GM12891 (cell line): Measurements from ENCODE around the gene TNFSF18.

Experiments
- DNase-seq: peaks from one replicate; pipeline ENCODE4 v3.0.0; 2011; ENCODE audit warnings: low spot score; ENCODE audit not compliant: insufficient read length
- FAIRE-seq: peaks from 2 replicates; lab custom pipeline; 2011; peaks lifted over from hg19 to GRCh38; lab: Jason Lieb, UNC
- PAX5 ChIP-seq: IDR thresholded peaks from 2 replicates; pipeline ENCODE4 v1.6.1; 2011; ENCODE audit warnings: low read length, moderate library complexity, mild to moderate bottlenecking; ENCODE audit not compliant: insufficient read depth, severe bottlenecking
- POLR2A ChIP-seq: IDR thresholded peaks from 2 replicates; pipeline ENCODE4 v1.6.1; 2011; ENCODE audit warnings: low read depth, low read length, control low read depth
- POLR2AphosphoS5 ChIP-seq: IDR thresholded peaks from 2 replicates; pipeline ENCODE4 v1.6.1; 2011; ENCODE audit warnings: low read depth, low read length, control low read depth
- POU2F2 ChIP-seq: IDR thresholded peaks from 2 replicates; pipeline ENCODE4 v1.6.1; 2011; ENCODE audit warnings: low read depth, mild to moderate bottlenecking, control low read depth, low read length, moderate library complexity
- SPI1 ChIP-seq: IDR thresholded peaks from 2 replicates; pipeline ENCODE4 v1.6.1; 2011; ENCODE audit warnings: low read depth, low read length, control low read depth
- TAF1 ChIP-seq: IDR thresholded peaks from 2 replicates; pipeline ENCODE4 v1.6.1; 2011; ENCODE audit warnings: low read depth, low read length, control low read depth

The TNFSF18 gene

DNA sequence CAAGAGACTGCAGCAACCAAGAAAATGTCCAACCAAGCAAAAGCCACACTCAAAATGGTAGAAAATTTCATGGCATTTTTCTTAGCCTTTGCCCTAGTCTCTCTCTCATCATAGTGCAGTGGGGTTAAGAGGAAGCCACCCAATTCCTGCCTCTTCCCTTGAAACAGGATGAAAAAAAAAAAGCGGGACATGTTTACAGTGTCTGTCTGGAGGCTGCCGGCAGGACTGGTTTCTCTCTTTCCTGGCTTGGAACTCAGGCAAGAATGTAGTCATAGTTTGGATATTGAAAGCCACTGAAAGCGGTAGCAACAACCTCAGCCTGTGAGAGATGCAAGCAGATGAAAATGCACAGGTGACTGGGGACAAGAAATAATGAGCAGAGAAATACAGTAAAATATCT, 13.3 kb upstream of the TNFSF18 start:
- FAIRE-seq (no peak), DNase-seq (no peak)
- TF ChIP-seq PAX5, result no peak
- no peak for TF ChIP-seq POU2F2
- TF ChIP-seq TAF1, result no peak
- TF ChIP-seq POLR2AphosphoS5, result no peak

DNA sequence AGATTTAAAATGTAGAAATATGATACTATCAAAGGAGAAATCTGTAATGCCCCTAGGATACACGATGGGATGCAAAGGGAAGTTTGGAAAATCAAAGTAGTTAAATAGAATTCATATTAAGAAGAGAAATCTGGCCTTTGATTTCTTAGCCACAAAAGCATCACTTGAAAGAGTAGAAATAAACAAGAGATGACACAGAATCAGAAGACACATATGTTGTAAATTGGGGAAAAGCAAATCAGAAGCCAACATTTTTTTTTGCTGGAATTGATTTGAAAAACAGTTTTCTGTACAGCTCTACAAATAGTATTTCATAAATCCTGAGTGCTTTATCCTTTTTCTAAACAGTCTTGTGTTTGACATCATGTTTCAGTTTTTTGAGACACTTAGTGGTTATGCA, 12.4 kb upstream of the TNFSF18 start:
- DNase-seq, result no peak
- no peak for FAIRE-seq
- no peak for TF ChIP-seq POLR2AphosphoS5
- no peak for TF ChIP-seq PAX5
- TF ChIP-seq POU2F2, result no peak
- TF ChIP-seq POLR2A, result no peak
- TF ChIP-seq TAF1, result no peak
- no peak for TF ChIP-seq SPI1

DNA sequence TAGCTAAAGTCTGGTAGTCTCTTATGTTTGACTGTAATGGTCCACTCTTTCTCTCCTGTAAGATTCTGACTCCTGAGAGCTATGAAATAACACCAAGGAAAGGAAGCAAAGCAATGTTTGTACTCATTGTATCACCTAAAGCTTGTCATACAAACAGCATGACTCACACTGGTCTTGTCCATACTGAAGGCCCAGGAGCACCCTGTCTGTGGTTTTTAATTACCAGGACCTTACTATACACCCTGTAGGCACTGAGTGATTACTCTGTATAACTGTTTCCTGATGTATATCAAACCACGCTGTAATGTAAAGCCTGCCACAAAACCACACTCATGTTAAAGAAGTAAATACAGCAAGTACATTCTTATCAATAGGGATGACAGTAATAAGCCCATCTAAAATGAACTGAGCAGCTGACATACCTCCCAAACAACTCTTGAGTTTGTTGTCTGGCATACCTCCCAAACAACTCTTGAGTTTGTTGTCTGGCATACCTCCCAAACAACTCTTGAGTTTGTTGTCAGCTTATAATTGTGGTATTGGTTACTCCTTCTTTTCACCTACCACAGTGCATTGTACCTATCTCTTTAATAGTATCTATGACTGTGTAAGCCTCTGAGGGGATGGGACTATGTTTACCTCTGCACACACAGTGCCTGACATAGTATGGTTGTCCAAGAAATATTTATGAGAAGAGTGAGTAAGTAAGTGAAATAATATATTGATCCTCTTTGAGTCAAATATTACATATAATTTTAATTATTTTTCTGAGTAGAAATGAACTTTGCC, 11.6 kb upstream of the TNFSF18 start:
- no peak for FAIRE-seq
- DNase-seq, result no peak
- TF ChIP-seq TAF1 (no peak), POLR2A (no peak), POU2F2 (no peak), PAX5 (no peak), POLR2AphosphoS5 (no peak), SPI1 (no peak)

DNA sequence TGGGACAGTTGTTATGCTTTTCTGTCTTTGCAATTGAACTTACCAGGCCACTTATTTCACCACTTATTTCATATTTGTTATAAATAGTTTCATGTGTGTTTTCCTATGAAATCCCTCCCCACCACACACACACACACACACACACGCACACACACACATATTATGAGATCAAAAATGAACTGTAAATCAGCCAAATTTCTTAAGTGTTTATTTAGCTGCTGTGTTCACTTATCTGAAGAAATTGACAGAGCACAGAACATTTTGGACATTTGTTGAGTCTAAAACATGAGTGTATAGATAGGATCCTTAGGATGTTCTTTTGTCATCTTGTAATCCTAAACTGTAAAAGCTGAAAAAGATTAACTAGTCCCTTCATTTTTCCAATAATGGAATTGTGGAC, 7.8 kb upstream of the TNFSF18 start:
- TF ChIP-seq SPI1 (no peak), POLR2A (no peak), PAX5 (no peak), POLR2AphosphoS5 (no peak), TAF1 (no peak), POU2F2 (no peak)
- FAIRE-seq (no peak), DNase-seq (no peak)

DNA sequence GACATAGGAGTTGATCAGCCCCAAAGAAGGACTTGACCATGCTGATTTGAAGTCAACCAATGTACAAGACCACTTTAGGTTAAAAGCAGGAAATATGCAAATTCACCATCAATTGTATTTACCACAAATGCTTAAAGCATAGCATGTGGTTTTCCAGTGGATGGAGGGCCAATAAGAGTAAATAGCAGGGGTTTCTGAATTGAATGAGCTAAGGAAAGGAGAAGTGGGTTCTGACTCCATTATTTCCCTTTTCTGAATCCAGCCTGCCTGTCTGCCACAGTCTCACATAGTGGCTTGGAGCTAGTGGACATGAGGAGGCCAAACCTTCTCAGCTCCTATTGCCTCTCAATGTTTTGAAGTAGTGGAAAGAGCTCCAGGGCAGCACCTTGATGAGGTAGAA, 7.2 kb upstream of the TNFSF18 start:
- FAIRE-seq (no peak), DNase-seq (no peak)
- TF ChIP-seq POLR2A (no peak), POU2F2 (no peak), POLR2AphosphoS5 (no peak), SPI1 (no peak), TAF1 (no peak), PAX5 (no peak)

DNA sequence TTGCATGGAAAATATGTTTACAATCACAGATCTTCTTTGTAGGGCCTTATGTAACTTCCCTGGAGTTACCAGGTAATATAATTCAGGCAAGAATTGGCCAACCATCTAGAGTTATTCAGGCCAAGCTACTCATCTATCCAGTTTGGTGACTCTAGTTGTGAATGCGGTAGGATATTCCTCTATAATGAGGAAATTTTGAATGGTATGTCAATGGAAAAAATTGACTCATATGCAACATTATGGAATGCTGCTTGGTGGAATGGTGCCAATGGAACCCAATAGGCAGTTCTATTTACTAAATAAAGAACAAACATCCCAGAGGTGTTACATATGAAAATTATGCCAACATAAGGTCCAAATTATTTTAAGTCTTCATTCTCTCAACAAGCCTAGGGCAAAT, 5.6 kb upstream of the TNFSF18 start:
- TF ChIP-seq SPI1 (no peak), PAX5 (no peak), TAF1 (no peak), POLR2AphosphoS5 (no peak), POU2F2 (no peak)
- DNase-seq, result no peak
- no peak for FAIRE-seq

DNA sequence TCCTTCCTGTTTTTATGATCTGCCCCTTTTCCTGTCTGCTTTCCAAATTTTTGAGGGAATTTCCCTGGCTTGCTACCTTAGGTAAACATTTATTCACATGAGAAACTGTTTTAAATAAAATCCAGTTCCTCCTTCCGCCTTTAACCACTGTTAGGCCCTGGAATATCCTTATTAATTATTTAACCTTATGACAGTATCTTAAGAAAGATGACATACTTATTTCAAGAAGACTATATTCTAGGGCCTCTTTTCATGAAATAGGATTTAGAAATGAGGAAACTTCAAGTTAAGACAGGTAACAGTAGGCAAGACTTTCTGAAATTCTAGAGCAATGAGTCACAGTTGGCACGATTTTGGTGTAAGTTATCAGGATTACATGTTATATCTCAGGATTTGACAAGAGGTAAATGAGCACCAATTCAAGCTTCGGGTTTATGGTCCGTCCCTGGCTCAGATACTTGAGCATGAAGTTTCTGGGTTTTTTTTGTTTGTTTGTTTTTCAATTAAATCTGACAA, 2.0 kb upstream of the TNFSF18 start:
- TF ChIP-seq PAX5, result no peak
- FAIRE-seq (no peak), DNase-seq (no peak)

DNA sequence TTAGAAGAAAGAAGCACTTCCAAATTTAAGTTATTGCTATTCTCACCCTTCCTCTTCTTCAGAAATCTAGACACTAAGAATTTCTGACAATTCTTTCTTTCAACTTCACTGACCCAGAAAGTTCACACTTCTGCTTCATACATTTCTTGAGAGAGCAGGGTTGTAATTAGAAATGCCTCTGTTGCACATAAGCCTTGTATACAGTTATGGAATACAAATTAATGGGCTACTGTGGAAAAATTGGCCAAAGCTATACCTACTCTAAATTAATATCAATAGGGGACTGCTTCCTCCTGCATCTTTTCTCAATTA, 1.5 kb downstream of the TNFSF18 start:
- no peak for FAIRE-seq
- no peak for DNase-seq
- no peak for TF ChIP-seq POLR2A
- no peak for TF ChIP-seq TAF1
- no peak for TF ChIP-seq POU2F2
- TF ChIP-seq SPI1, result no peak
- TF ChIP-seq PAX5, result no peak
- TF ChIP-seq POLR2AphosphoS5, result no peak

DNA sequence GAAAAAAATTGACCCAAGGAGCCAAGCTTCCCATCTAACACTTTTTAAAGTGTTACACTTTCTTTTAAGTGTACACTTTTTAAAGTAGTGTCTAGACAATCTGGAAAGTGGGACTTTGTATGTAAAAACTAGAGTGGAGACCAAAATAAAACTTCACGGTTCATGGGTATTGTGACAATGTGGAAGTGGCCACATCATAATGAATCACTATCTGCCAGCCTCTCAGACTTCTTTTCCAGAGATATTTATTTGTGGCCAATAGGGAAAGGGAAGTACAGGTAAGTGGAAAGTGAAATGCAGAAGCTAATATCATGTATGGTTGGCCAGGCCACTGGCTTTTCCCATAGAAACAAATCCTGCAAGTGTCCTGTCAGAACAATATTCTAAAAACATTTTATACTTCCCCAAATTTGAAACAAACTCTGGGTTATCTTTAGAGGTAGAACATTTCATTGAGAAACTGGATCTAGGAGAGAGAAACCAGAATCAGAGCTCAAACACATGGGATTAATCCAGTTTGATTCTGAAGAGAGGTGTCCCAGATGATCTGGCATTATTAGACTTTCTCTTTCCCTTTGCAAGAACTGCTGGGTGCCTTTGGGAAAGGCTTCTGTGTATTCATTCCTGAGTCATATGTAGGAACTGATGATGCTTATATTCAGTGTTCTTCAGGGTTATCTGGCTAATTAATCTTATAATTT, 2.0 kb downstream of the TNFSF18 start:
- FAIRE-seq (no peak), DNase-seq (no peak)
- no peak for TF ChIP-seq POLR2AphosphoS5
- no peak for TF ChIP-seq PAX5
- no peak for TF ChIP-seq POLR2A
- TF ChIP-seq SPI1, result no peak
- no peak for TF ChIP-seq POU2F2
